DOHH2 (cell line): ENCODE results near the gene FMO1.

Source experiments
- EZH2phosphoT487 ChIP-seq: fragments of 200-600 bp; sonication (generic); IDR thresholded peaks from 2 replicates; pipeline ENCODE4 v1.6.1; 2017; ENCODE audit warnings: borderline replicate concordance, mild to moderate bottlenecking, antibody characterized with exemption, low read length, moderate library complexity, mixed read lengths
- TF ChIP-seq, protein P1 (sequence below): fragments of 200-600 bp; sonication (generic); IDR thresholded peaks from one replicate; pipeline ENCODE4 v1.5.1; 2014; ENCODE audit warnings: antibody characterized with exemption, mild to moderate bottlenecking, low read depth, low read length; ENCODE audit not compliant: poor library complexity, severe bottlenecking

DNA sequence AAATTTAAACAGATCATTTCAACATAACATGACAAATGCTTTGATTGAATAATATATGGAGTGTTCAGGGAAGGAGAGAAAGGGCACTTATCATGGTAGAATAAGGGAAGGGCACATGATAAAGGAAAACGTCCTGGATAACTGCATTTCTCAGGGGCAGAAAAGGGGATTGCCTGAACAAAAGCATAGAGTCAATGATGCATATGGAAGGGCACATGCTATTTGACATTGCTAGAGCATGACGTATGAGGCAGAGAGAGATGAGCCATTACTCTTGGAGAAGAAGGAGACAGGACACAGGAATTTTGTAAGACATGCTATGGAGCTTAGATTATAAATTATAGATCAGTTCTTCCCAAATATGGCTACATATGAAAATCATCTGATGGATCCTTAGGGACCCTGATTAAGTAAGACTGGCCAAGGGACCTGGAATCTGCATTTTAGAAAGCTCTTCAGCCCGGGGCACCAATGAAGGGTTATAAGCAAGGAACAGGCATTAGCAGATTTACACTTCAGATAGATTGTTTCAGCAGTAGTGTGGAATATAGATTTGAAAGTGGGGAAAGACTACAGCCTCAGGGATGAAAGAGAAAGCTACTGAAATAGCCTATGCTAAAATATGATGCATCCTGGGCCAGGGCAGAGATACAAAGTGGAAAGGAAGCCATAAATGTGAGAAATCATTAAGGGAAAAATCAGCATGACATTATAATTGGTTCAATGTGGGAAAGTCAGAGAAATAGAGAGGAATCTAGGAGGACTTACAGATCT, 41.9 kb upstream of the FMO1 start:
- TF ChIP-seq EZH2phosphoT487, result no peak
- TF ChIP-seq, protein P1, sequence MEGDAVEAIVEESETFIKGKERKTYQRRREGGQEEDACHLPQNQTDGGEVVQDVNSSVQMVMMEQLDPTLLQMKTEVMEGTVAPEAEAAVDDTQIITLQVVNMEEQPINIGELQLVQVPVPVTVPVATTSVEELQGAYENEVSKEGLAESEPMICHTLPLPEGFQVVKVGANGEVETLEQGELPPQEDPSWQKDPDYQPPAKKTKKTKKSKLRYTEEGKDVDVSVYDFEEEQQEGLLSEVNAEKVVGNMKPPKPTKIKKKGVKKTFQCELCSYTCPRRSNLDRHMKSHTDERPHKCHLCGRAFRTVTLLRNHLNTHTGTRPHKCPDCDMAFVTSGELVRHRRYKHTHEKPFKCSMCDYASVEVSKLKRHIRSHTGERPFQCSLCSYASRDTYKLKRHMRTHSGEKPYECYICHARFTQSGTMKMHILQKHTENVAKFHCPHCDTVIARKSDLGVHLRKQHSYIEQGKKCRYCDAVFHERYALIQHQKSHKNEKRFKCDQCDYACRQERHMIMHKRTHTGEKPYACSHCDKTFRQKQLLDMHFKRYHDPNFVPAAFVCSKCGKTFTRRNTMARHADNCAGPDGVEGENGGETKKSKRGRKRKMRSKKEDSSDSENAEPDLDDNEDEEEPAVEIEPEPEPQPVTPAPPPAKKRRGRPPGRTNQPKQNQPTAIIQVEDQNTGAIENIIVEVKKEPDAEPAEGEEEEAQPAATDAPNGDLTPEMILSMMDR, result no peak
